Ascending aorta (tissue), 2 donors: ENCODE results near the gene STX1B. TPM values are rescaled to one million over a fixed set of nuclear protein-coding genes. Genes with fewer than 3 reads are reported as not detected.

ENCODE experiments used
- DNase-seq, 2 donors: peaks; one replicate each; pipeline ENCODE4 v3.0.0-alpha.2; 2019; ENCODE audit warnings: low spot score in 2 of 2
- H3K27ac ChIP-seq, 2 donors: fragments of 200-600 bp; sonication (generic); one replicate each; pipeline ENCODE4 v1.5.1; 2016 to 2017; ENCODE audit warnings: mild to moderate bottlenecking in 1 of 2
- H3K27me3 ChIP-seq: fragments of 200-600 bp; sonication (generic); one replicate; pipeline ENCODE4 v1.5.1; 2017
- H3K36me3 ChIP-seq, 2 donors: fragments of 200-600 bp; sonication (generic); one replicate each; pipeline ENCODE4 v1.5.1; 2016
- H3K4me1 ChIP-seq, 2 donors: fragments of 200-600 bp; sonication (generic); one replicate each; pipeline ENCODE4 v1.5.1; 2016 to 2017; ENCODE audit warnings: mild to moderate bottlenecking in 1 of 2
- H3K4me3 ChIP-seq, 2 donors: fragments of 200-600 bp; sonication (generic); one replicate each; pipeline ENCODE4 v1.5.1; 2016 to 2017; ENCODE audit warnings: mild to moderate bottlenecking in 1 of 2
- H3K9me3 ChIP-seq, 2 donors: fragments of 200-600 bp; sonication (generic); one replicate each; pipeline ENCODE4 v1.5.1; 2016
- CTCF ChIP-seq, 3 experiments: fragments of 200-600 bp in 2 of 3; fragments of 450-650 bp in 1 of 3; sonication (generic) in 2 of 3; IDR thresholded peaks; one replicate each; pipeline ENCODE4 v1.5.1; 2016 to 2019; ENCODE audit warnings: antibody characterized with exemption in 3 of 3, mild to moderate bottlenecking in 1 of 3, moderate library complexity in 1 of 3
- intact Hi-C: fragments of 100-400 bp; cut with DNase I; formaldehyde crosslinking; loops from one replicate; pipeline ENCODE4 v1.15.1; 2023
- total RNA-seq: library from RNA; depleted of rRNA; stranded (reverse); fragments of >200 nt; gene quantifications from one replicate; pipeline ENCODE4 v1.1.0, GENCODE V29; 2016

The STX1B gene
- total RNA-seq, 1 donor from 2014 or later, result 2.0 TPM

- TF ChIP-seq CTCF (IDR thresholded peaks at IDR 0.05), result no peak
- Histone ChIP-seq H3K4me3 (no peak overlapping the region), H3K27me3 (peaks cover 5% of the 10 kb centered on the region)
Observed at GRCh38 chr16:31009894-31010584, 399 bp downstream of the STX1B start.

GRCh38 chr16:31009120-31009519, 1.3 kb downstream of the STX1B start:
- Histone ChIP-seq H3K9me3 (no peaks in the 10 kb centered on the region), H3K27me3 (peaks cover 5% of the 10 kb centered on the region)
- intact Hi-C loops, result no loop called here

More at GRCh38 chr16:31009894-31010584, 399 bp downstream of the STX1B start:
- H3K9me3 ChIP-seq, result no peaks in the 10 kb centered on the region
- H3K27ac ChIP-seq, result no peak overlapping the region
- no peaks in the 10 kb centered on the region for H3K36me3 ChIP-seq
- intact Hi-C loops, result no loop called here
- DNase-seq, result no peak
- no peaks in the 10 kb centered on the region for H3K4me1 ChIP-seq

GRCh38 chr16:31008551-31008950, 1.9 kb downstream of the STX1B start:
- DNase-seq, result no peak
- Histone ChIP-seq H3K9me3 (no peaks in the 10 kb centered on the region), H3K36me3 (no peaks in the 10 kb centered on the region), H3K4me3 (no peak overlapping the region), H3K27me3 (peaks cover 5% of the 10 kb centered on the region), H3K27ac (no peak overlapping the region), H3K4me1 (no peaks in the 10 kb centered on the region)
- no peak for TF ChIP-seq CTCF (IDR thresholded peaks at IDR 0.05)
- intact Hi-C loops, result no loop called here

More at GRCh38 chr16:31009120-31009519, 1.3 kb downstream of the STX1B start:
- no peaks in the 10 kb centered on the region for H3K36me3 ChIP-seq
- no peak for DNase-seq
- no peak overlapping the region for H3K27ac ChIP-seq
- H3K4me1 ChIP-seq, result no peaks in the 10 kb centered on the region
- TF ChIP-seq CTCF (IDR thresholded peaks at IDR 0.05), result no peak
- H3K4me3 ChIP-seq, result no peak overlapping the region

GRCh38 chr16:31008149-31008548, 2.3 kb downstream of the STX1B start:
- no peak overlapping the region for H3K27ac ChIP-seq
- intact Hi-C loops, result no loop called here
- DNase-seq, result no peak
- TF ChIP-seq CTCF (IDR thresholded peaks at IDR 0.05), result no peak
- peaks cover 5% of the 10 kb centered on the region for H3K27me3 ChIP-seq
- no peaks in the 10 kb centered on the region for H3K4me1 ChIP-seq
- H3K9me3 ChIP-seq, result no peaks in the 10 kb centered on the region
- H3K36me3 ChIP-seq, result no peaks in the 10 kb centered on the region
- no peak overlapping the region for H3K4me3 ChIP-seq

GRCh38 chr16:31007684-31008083, 2.8 kb downstream of the STX1B start:
- no peaks in the 10 kb centered on the region for H3K9me3 ChIP-seq
- H3K27me3 ChIP-seq, result peaks cover 5% of the 10 kb centered on the region
- no peak overlapping the region for H3K27ac ChIP-seq
- H3K4me3 ChIP-seq, result no peak overlapping the region
- H3K36me3 ChIP-seq, result no peaks in the 10 kb centered on the region
- TF ChIP-seq CTCF (IDR thresholded peaks at IDR 0.05), result no peak
- DNase-seq, result no peak
- intact Hi-C loops, result no loop called here
- H3K4me1 ChIP-seq, result no peaks in the 10 kb centered on the region
